ENCODE data around the gene SLC43A2.

SLC43A2 gene

GRCh38 chr17:1646199-1646875 lies 17.7 kb upstream of the SLC43A2 start:
- TF ChIP-seq GATA3 (IDR thresholded peaks at IDR 0.05; ENCODE audit: low read depth, low read length), result no peak
- TF ChIP-seq GATA2 (IDR thresholded peaks at IDR 0.05; ENCODE audit: low read depth, low read length), result no peak

GRCh38 chr17:1645207-1646171 lies 16.9 kb upstream of the SLC43A2 start, which contains the start of gene SCARF1:
SCARF1 (minus strand) TSS chr17:1645732; CDS start chr17:1645697, 35 bp downstream.
- TF ChIP-seq GATA2 (IDR thresholded peaks at IDR 0.05; ENCODE audit: low read depth, low read length) (no peak), GATA3 (IDR thresholded peaks at IDR 0.05; ENCODE audit: low read depth, low read length) (no peak)

GRCh38 chr17:1644493-1645206 lies 16.0 kb upstream of the SLC43A2 start:
- TF ChIP-seq GATA3 (IDR thresholded peaks at IDR 0.05; ENCODE audit: low read depth, low read length) (no peak), GATA2 (IDR thresholded peaks at IDR 0.05; ENCODE audit: low read depth, low read length) (no peak)

GRCh38 chr17:1643999-1644492 lies 15.4 kb upstream of the SLC43A2 start:
- no peak for TF ChIP-seq GATA3 (IDR thresholded peaks at IDR 0.05; ENCODE audit: low read depth, low read length)
- TF ChIP-seq GATA2 (IDR thresholded peaks at IDR 0.05; ENCODE audit: low read depth, low read length), result no peak

- TF ChIP-seq GATA3 (IDR thresholded peaks at IDR 0.05; ENCODE audit: low read depth, low read length) (no peak), GATA2 (IDR thresholded peaks at IDR 0.05; ENCODE audit: low read depth, low read length) (no peak)
Observed at GRCh38 chr17:1643293-1643998, 14.8 kb upstream of the SLC43A2 start.

- TF ChIP-seq GATA3 (IDR thresholded peaks at IDR 0.05; ENCODE audit: low read depth, low read length), result no peak
- TF ChIP-seq GATA2 (IDR thresholded peaks at IDR 0.05; ENCODE audit: low read depth, low read length), result no peak
Observed at GRCh38 chr17:1641065-1641403, 12.4 kb upstream of the SLC43A2 start.

- TF ChIP-seq GATA2 (IDR thresholded peaks at IDR 0.05; ENCODE audit: low read depth, low read length) (no peak), GATA3 (IDR thresholded peaks at IDR 0.05; ENCODE audit: low read depth, low read length) (no peak)
Observed at GRCh38 chr17:1640329-1641064, 11.9 kb upstream of the SLC43A2 start.

GRCh38 chr17:1639549-1640180 lies 11.0 kb upstream of the SLC43A2 start:
- TF ChIP-seq GATA2 (IDR thresholded peaks at IDR 0.05; ENCODE audit: low read depth, low read length) (no peak), GATA3 (IDR thresholded peaks at IDR 0.05; ENCODE audit: low read depth, low read length) (no peak)

GRCh38 chr17:1638624-1639300 lies 10.1 kb upstream of the SLC43A2 start:
- no peak for TF ChIP-seq GATA2 (IDR thresholded peaks at IDR 0.05; ENCODE audit: low read depth, low read length)
- TF ChIP-seq GATA3 (IDR thresholded peaks at IDR 0.05; ENCODE audit: low read depth, low read length), result no peak

- TF ChIP-seq GATA3 (IDR thresholded peaks at IDR 0.05; ENCODE audit: low read depth, low read length), result no peak
- TF ChIP-seq GATA2 (IDR thresholded peaks at IDR 0.05; ENCODE audit: low read depth, low read length), result no peak
Observed at GRCh38 chr17:1638171-1638590, 9.5 kb upstream of the SLC43A2 start.

GRCh38 chr17:1636732-1637285 lies 8.2 kb upstream of the SLC43A2 start:
- no peak for TF ChIP-seq GATA2 (IDR thresholded peaks at IDR 0.05; ENCODE audit: low read depth, low read length)
- TF ChIP-seq GATA3 (IDR thresholded peaks at IDR 0.05; ENCODE audit: low read depth, low read length), result no peak
